Peyer's patch (tissue), 4 donors: ENCODE results near the gene SYN1.

Experiments used
- CTCF ChIP-seq, 6 experiments: fragments of 450-650 bp in 4 of 6; fragments of 200-600 bp in 2 of 6; sonication (generic) in 1 of 6; IDR thresholded peaks; one replicate each; pipeline ENCODE4 v1.5.1; 2017 to 2019; ENCODE audit warnings: antibody characterized with exemption in 6 of 6, mild to moderate bottlenecking in 3 of 6, moderate library complexity in 1 of 6
- POLR2A ChIP-seq, 2 donors: fragments of 450-650 bp; IDR thresholded peaks; one replicate each; pipeline ENCODE4 v1.5.1; 2017; ENCODE audit warnings: antibody characterized with exemption in 2 of 2, mild to moderate bottlenecking in 2 of 2, moderate library complexity in 2 of 2

- TF ChIP-seq CTCF (IDR thresholded peaks at IDR 0.05), result no peak
- TF ChIP-seq POLR2A (IDR thresholded peaks at IDR 0.05), result no peak
Observed at GRCh38 chrX:47612418-47612817, 7.2 kb downstream of the SYN1 start.
